ENCODE measurements around the gene ZFTA. TPM values are rescaled to one million over a fixed set of nuclear protein-coding genes. Genes with fewer than 3 reads are reported as not detected.

ZFTA gene
- total RNA-seq, 1 experiment from 2014 or later = 5.6 TPM

GRCh38 chr11:63749624-63750023, 19.0 kb downstream of the ZFTA start:
- DNase-seq (ENCODE audit: low spot score) = no peak

- DNase-seq (ENCODE audit: low spot score) = no peak
These were observed 21.6 kb downstream of the ZFTA start for GRCh38 chr11:63747011-63747410.

GRCh38 chr11:63745304-63746170, 23.0 kb downstream of the ZFTA start:
- DNase-seq (ENCODE audit: low spot score) = no peak

- peak; percentile 59 for DNase-seq (ENCODE audit: low spot score)
These were observed 29.7 kb downstream of the ZFTA start for GRCh38 chr11:63738720-63739360.

GRCh38 chr11:63737718-63738117, 30.9 kb downstream of the ZFTA start:
- no peak for DNase-seq (ENCODE audit: low spot score)

- no peak for DNase-seq (ENCODE audit: low spot score)
These were observed 31.7 kb downstream of the ZFTA start for GRCh38 chr11:63736864-63737263.

GRCh38 chr11:63729326-63729725, 39.2 kb downstream of the ZFTA start:
- DNase-seq (ENCODE audit: low spot score) = no peak

GRCh38 chr11:63720611-63721010, 48.0 kb downstream of the ZFTA start:
- no peak for DNase-seq (ENCODE audit: low spot score)

- DNase-seq (ENCODE audit: low spot score) = no peak
These were observed 48.6 kb downstream of the ZFTA start for GRCh38 chr11:63719987-63720386.

GRCh38 chr11:63719001-63719400, 49.6 kb downstream of the ZFTA start:
- DNase-seq (ENCODE audit: low spot score) = no peak

Other genes starting within 250 kb of the ZFTA start
- gene PLAAT4, start 232.0 kb downstream of the ZFTA start, total RNA-seq (2014; rRNA removed; shearing (Covaris generic)) = 49.3 and 72.0 TPM in 2 replicates
- gene PLAAT2, start 205.4 kb downstream of the ZFTA start, total RNA-seq (2014; rRNA removed; shearing (Covaris generic)) = not detected in 2 replicates
- 4.7 and 9.0 TPM in 2 replicates for gene PLAAT3, start 154.3 kb downstream of the ZFTA start, total RNA-seq (2014; rRNA removed; shearing (Covaris generic))
- 48.5 and 58.5 TPM in 2 replicates for gene ATL3, start 97.4 kb downstream of the ZFTA start, total RNA-seq (2014; rRNA removed; shearing (Covaris generic))
- gene RTN3, start 87.3 kb downstream of the ZFTA start, total RNA-seq (2014; rRNA removed; shearing (Covaris generic)) = 50.9 and 78.6 TPM in 2 replicates
- gene SPINDOC, start 44.7 kb upstream of the ZFTA start, total RNA-seq (2014; rRNA removed; shearing (Covaris generic)) = 13.1 and 14.4 TPM in 2 replicates
- gene MARK2, start 70.3 kb upstream of the ZFTA start, total RNA-seq (2014; rRNA removed; shearing (Covaris generic)) = 8.2 and 10.1 TPM in 2 replicates
- gene RCOR2, start 148.4 kb upstream of the ZFTA start, total RNA-seq (2014; rRNA removed; shearing (Covaris generic)) = 0.49 and 0.66 TPM in 2 replicates
- 6.1 and 10.5 TPM in 2 replicates for gene NAA40, start 170.2 kb upstream of the ZFTA start, total RNA-seq (2014; rRNA removed; shearing (Covaris generic))
- gene COX8A, start 205.8 kb upstream of the ZFTA start, total RNA-seq (2014; rRNA removed; shearing (Covaris generic)) = 745 and 794 TPM in 2 replicates
- gene OTUB1, start 217.7 kb upstream of the ZFTA start, total RNA-seq (2014; rRNA removed; shearing (Covaris generic)) = 48.9 and 69.0 TPM in 2 replicates

Data from H4 (cell line).